Putamen (tissue), 1 donor: ENCODE data around the gene DVL1.

Source experiments
- DNase-seq: peaks from one replicate; pipeline ENCODE4 v3.0.0-alpha.2; 2016; ENCODE audit warnings: low spot score

Gene DVL1

GRCh38 chr1:1355416-1355815 lies 6.2 kb upstream of the DVL1 start:
- DNase-seq: no peak

GRCh38 chr1:1354271-1355247 lies 5.3 kb upstream of the DVL1 start:
- DNase-seq: no peak

- no peak for DNase-seq
Observed at GRCh38 chr1:1353389-1354151, 4.4 kb upstream of the DVL1 start.

- no peak for DNase-seq
Observed at GRCh38 chr1:1352786-1353388, 3.7 kb upstream of the DVL1 start.

GRCh38 chr1:1351511-1352427 lies 2.6 kb upstream of the DVL1 start:
- DNase-seq: no peak

GRCh38 chr1:1348420-1349255 lies 580 bp downstream of the DVL1 start:
- DNase-seq: no peak

- no peak for DNase-seq
Observed at GRCh38 chr1:1347663-1348419, 1.4 kb downstream of the DVL1 start.

- DNase-seq: no peak
Observed at GRCh38 chr1:1347026-1347595, 2.1 kb downstream of the DVL1 start.

- no peak for DNase-seq
Observed at GRCh38 chr1:1346501-1346890, 2.7 kb downstream of the DVL1 start.

GRCh38 chr1:1345860-1346500 lies 3.2 kb downstream of the DVL1 start:
- DNase-seq: no peak

GRCh38 chr1:1345384-1345783 lies 3.8 kb downstream of the DVL1 start:
- DNase-seq: no peak

GRCh38 chr1:1344655-1345361 lies 4.4 kb downstream of the DVL1 start:
- DNase-seq: no peak

GRCh38 chr1:1343811-1344421 lies 5.3 kb downstream of the DVL1 start:
- DNase-seq: no peak

GRCh38 chr1:1342584-1343115 lies 6.6 kb downstream of the DVL1 start:
- no peak for DNase-seq

- no peak for DNase-seq
Observed at GRCh38 chr1:1342061-1342562, 7.1 kb downstream of the DVL1 start.

GRCh38 chr1:1341549-1342021 lies 7.6 kb downstream of the DVL1 start:
- DNase-seq: no peak
